22Rv1 (cell line): ENCODE measurements around the gene GMPPB.

Experiments used
- H3K27ac ChIP-seq: fragments of 450-650 bp; 2 replicates; pipeline ENCODE4 v1.5.1; 2017
- ZFX ChIP-seq: fragments of 450-650 bp; IDR thresholded peaks from 2 replicates; pipeline ENCODE4 v1.6.1; 2017; ENCODE audit warnings: antibody characterized with exemption, borderline replicate concordance
- TF ChIP-seq, protein P1 (sequence below): fragments of 450-650 bp; IDR thresholded peaks from 2 replicates; pipeline ENCODE4 v1.5.1; 2017; ENCODE audit warnings: mild to moderate bottlenecking

The GMPPB gene

DNA sequence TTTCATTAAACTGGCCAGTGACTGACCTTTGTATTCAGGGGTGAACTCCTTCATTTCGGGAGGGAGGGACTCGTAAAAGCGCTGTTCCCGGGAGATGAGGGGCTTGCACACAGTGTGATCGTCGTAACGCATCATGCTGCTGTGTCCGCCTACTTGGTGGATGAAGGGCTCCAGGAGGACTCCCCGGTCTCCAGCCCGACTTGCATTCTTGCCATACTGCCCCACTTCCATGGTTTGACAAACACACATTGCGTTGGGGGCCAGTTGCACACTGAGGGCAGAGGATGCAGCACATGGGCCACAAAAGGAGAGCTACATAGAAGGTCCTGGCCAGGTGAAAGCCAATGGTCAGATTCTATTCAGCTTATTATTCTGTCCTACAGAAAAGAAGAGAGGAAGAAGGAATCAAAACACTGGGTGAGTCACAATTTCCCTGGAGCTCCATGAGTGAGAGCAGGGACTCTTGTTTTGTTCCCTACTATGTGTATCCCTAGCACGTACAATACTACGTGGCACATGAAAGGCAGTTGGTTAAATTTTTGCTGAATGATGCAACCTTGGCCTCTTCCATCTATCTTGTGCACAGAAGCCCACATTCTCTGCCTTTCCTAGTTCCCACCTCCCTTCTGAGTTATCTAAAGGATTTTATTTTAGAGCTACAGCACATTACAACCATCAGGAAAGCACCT, 24.2 kb upstream of the GMPPB start:
- no peak overlapping the region for H3K27ac ChIP-seq
- TF ChIP-seq, protein P1, sequence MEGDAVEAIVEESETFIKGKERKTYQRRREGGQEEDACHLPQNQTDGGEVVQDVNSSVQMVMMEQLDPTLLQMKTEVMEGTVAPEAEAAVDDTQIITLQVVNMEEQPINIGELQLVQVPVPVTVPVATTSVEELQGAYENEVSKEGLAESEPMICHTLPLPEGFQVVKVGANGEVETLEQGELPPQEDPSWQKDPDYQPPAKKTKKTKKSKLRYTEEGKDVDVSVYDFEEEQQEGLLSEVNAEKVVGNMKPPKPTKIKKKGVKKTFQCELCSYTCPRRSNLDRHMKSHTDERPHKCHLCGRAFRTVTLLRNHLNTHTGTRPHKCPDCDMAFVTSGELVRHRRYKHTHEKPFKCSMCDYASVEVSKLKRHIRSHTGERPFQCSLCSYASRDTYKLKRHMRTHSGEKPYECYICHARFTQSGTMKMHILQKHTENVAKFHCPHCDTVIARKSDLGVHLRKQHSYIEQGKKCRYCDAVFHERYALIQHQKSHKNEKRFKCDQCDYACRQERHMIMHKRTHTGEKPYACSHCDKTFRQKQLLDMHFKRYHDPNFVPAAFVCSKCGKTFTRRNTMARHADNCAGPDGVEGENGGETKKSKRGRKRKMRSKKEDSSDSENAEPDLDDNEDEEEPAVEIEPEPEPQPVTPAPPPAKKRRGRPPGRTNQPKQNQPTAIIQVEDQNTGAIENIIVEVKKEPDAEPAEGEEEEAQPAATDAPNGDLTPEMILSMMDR, result no peak
- TF ChIP-seq ZFX, result no peak

DNA sequence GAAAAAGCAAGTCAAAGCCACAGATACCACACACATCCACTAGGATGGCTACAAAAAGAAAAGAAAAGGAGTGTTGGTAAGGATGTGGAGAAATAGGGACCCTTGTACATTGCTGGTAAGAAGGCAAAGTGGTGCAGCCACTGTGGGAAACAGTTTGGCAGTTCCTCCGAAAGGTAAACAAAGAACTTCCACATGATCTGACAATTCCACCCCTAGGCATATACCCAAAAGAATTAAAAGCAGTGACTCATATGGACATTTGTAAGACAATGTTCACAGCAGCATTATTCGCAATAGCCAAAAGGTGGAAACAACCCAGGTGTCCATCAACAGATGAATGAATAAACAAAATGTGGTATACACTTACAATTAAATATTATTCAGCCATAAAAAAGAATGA, 22.2 kb upstream of the GMPPB start:
- TF ChIP-seq ZFX, result no peak
- TF ChIP-seq, protein P1, result no peak
- no peak overlapping the region for H3K27ac ChIP-seq

DNA sequence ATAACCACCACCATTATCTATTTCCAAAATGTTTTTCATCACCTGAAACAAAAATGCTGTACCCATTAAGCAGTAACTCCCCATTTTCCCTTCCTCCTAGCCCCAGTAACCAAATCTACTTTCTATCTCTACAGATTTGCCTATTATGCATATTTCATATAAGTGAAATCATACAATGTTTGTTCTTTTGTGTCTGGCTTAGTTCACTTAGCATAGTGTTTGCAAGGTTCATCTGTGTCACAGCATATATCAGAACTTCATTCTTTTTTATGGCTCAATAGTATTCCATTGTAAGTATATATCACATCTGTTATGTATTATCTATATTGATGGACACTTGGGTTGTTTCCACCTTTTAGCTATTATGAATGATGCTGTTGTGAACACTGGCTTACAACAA, 16.7 kb upstream of the GMPPB start:
- no peak overlapping the region for H3K27ac ChIP-seq
- TF ChIP-seq, protein P1, result no peak
- no peak for TF ChIP-seq ZFX

DNA sequence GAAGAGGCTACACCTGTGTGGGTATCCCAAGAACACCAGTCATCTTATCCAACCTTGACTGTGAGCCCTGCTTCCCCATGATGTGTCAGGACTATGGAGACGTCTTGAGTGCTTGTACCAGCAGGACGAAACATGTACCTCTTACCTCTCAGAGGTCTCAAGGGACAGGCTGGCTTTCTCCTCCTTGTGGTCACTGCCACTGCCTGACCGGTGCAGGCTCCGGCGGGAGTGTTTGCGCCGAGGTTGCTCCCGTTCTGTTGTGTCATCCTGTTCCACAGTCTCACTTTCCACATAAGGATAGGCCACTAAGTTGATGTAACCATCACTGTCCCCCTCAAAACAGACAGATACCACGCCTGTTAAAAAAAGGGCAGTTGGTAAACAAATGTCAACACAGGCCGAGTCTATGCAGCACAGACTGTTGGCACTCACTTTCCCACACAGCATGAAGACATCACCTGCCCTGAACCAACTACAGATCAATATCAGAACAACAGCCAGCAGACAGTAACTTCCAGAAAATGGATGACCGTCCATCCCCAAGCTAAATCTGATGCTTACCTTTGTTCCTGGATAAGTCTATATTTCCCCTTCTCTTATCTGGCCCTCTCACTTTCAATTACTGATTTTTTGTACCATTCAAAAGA, 14.4 kb upstream of the GMPPB start:
- no peak overlapping the region for H3K27ac ChIP-seq
- no peak for TF ChIP-seq ZFX
- TF ChIP-seq, protein P1, result no peak

DNA sequence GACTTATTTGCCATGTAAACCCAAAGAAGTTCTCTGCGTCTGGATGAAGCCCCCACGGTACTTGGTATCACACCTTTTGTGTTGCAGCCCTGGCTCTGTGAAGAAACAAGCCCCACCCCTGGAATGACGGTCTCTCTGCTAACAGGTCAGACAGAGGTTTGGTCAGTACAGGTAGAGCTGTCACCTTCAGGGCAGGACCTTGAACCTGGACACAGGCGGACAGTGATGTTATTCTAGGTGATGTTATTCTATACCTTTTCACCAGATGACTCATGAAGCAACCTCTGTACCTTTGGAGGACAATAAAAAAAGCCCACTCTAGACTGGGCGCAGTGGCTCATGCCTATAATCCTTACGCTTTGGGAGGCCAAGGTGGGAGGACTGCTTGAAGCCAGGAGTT, 11.0 kb upstream of the GMPPB start:
- TF ChIP-seq, protein P1, result no peak
- H3K27ac ChIP-seq, result no peak overlapping the region

DNA sequence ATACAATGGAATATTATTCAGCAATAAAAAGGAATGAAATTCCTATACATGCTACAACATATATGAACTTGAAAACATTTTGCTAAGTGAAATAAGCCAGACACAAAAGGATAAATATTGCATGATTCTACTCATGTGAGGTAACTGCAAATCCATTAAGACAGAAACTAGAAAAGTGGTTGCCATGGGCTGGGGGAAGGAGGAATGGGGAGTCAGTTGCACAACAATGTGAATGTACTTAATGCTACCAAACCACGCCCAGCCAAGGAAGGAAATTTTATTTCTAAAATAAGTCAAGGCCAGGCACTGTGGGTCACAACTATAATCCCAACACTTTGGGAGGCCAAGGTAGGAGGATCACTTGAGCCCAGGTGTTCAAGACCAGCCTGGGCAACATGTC, 9.8 kb upstream of the GMPPB start:
- TF ChIP-seq, protein P1, result no peak
- no peak for TF ChIP-seq ZFX
- no peak overlapping the region for H3K27ac ChIP-seq

DNA sequence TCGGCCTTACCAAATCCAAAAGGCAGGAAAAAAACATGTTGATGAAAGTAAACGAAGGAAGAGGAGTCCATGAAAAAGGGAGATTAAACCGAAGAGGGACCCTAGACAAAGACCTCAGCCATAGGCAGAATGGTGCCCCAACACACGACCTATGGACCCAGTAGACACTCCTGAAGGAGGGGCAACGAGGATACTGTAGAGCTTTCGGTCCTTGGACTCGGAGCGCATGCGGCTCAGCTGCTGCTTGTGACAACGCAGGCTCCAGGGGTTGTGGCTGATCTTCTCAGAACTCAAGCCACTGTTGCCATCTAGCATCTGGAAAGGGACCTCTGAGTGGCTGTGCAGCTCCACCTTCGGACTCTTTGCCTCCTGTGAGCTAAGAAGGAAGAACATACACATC, 8.8 kb upstream of the GMPPB start:
- no peak for TF ChIP-seq ZFX
- TF ChIP-seq, protein P1, result no peak

More for the DNA sequence above, 8.8 kb upstream of the GMPPB start:
- no peak overlapping the region for H3K27ac ChIP-seq
